Medulla oblongata (tissue), 1 donor: ENCODE measurements around the gene MUC4.

Experiments
- DNase-seq: peaks from one replicate; pipeline ENCODE4 v3.0.0-alpha.2; 2015; ENCODE audit errors: extremely low spot score

Gene MUC4

GRCh38 chr3:195699860-195700259, 111.9 kb downstream of the MUC4 start:
- DNase-seq: no peak

- DNase-seq: no peak
These were observed 112.3 kb downstream of the MUC4 start for GRCh38 chr3:195699388-195699771.

DNA sequence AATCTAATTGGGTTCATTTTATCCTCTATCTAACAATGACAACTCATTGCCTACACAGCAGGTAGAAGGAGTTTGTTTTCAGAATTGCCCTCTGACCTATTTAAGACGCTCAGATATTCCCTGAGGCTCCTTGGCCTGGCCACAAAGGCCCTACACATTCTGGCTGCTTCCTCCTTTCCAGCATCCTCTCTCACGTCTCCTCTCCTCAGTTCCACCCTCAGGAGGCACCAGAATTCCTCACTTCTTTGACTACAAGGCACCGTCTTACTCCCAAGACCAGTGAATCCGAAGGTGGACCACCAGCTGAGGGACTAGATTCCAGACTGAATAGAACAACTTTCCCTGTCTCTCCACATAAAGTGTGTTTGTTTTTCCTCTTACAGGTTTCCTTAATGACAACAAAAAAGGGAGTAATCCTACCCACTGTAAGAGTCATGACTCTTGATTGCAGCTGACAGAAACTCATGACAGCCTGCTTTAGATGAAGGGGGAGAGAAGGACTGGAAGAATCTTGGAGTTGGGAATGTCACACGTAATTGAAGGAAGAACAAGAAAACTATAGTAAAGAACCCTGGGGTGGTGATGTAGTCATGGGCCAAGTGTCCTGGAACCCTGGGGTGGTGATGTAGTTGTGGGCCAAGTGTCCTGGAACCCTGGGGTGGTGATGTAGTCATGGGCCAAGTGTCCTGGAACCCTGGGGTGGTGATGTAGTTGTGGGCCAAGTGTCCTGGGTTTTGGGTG, 112.9 kb downstream of the MUC4 start:
- no peak for DNase-seq

GRCh38 chr3:195698325-195698646, 113.4 kb downstream of the MUC4 start:
- no peak for DNase-seq

DNA sequence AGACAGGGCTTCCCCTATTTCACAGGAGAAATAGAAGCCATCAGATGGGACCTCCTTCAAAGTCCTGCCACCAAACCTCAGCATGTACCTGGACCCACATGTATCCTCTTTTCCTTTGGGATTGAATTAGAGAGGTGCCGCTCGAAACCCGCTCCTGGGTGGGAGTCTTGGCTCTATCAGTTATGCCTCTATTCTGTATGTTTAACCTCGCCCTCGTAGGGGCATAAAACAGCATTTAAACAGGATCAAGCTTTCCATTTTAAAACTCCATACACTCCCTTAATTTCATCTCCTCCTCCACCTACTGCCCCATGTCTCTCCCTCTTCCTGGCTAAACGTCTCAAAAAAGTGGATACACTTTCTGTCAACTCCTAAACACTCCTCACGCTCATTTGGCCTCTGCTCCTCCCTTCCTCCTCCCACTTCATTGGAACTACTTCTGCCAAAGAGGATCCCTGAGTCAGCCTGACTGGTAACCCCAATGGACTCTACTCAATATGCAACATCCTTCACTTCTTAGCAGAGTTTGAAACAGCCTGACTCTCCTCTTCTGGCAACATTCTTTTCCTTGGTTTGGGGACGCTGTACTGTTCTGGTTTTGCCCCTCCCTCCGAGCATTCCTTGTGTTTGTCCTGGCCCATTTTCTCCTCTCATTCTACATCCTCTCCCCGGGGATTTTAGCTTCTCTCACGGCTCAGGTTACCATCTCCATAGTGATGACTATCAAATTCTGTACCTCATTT, 114.0 kb downstream of the MUC4 start:
- DNase-seq: no peak
